ENCODE measurements around the gene SVBP. TPM values are rescaled to one million over a fixed set of nuclear protein-coding genes. Genes with fewer than 3 reads are reported as not detected.

Gene SVBP
- total and polyA plus RNA-seq, 2 donors (not counting 1 experiment from before 2014, with no cell fraction given), result 12.6 to 21.9 TPM

- Histone ChIP-seq H3K27me3 (replicated peaks in 1 of 4; ENCODE audit: control extremely low read depth in 1 of 4, control insufficient read depth in 3 of 4, insufficient read depth in 4 of 4, low read length in 3 of 4) (no peaks in the 10 kb centered on the region), H3K9ac (ENCODE audit: low read length) (no peak overlapping the region), H3K79me2 (ENCODE audit: control insufficient read depth, insufficient read depth, low read length) (peaks cover 4% of the 10 kb centered on the region), H3K27ac (ENCODE audit: low read length in 2 of 2) (no peak overlapping the region), H3K4me1 (ENCODE audit: control insufficient read depth in 2 of 2, insufficient read depth in 2 of 2, low read length in 2 of 2) (no peaks in the 10 kb centered on the region), H3K9me3 (ENCODE audit: control extremely low read depth in 1 of 3, control insufficient read depth in 2 of 3, insufficient read depth in 1 of 3, low read length in 2 of 3) (no peaks in the 10 kb centered on the region), H3K4me2 (replicated peaks; ENCODE audit: low read depth, low read length, poor library complexity, severe bottlenecking) (no peak overlapping the region), H4K20me1 (ENCODE audit: control insufficient read depth, insufficient read depth, low read length, poor library complexity, severe bottlenecking) (no peaks in the 10 kb centered on the region), H3K4me3 (ENCODE audit: control extremely low read depth in 1 of 5, extremely low read depth in 1 of 5, insufficient read depth in 1 of 5, low read depth in 2 of 5, low read length in 4 of 5) (no peak overlapping the region), H3K36me3 (replicated peaks in 1 of 2; ENCODE audit: control extremely low read depth in 1 of 2, control insufficient read depth in 1 of 2, extremely low read depth in 1 of 2, insufficient read depth in 2 of 2, low read length in 1 of 2) (no peaks in the 10 kb centered on the region), H2AFZ (ENCODE audit: insufficient read depth, low read depth, low read length, poor library complexity, severe bottlenecking) (no peak overlapping the region)
- ATAC-seq (ENCODE audit: low read depth), result no peak
- TF ChIP-seq EZH2 (IDR thresholded peaks at IDR 0.05; ENCODE audit: borderline replicate concordance, insufficient read depth, low read depth, low read length, poor library complexity, severe bottlenecking) (no peak), CTCF (IDR thresholded peaks at IDR 0.05) (no peak)
- intact Hi-C loops (cut with micrococcal nuclease), result no loop called here
- no peaks in the 10 kb centered on the region for H3K27me3 Mint-ChIP-seq
- 96% methylated on average over 4 of the region's 4 CpGs for WGBS (ENCODE audit: insufficient coverage)
- no peak overlapping the region for H3K27ac Mint-ChIP-seq
- no peak overlapping the region for H3K4me3 Mint-ChIP-seq
- POLR2A ChIA-PET, result no interaction called here
- no peaks in the 10 kb centered on the region for H3K4me1 Mint-ChIP-seq
- H3K9me3 Mint-ChIP-seq (ENCODE audit: insufficient read depth), result no peaks in the 10 kb centered on the region
- DNase-seq, result no peak
- CTCF ChIA-PET, result interaction anchor here (0.9 kb wide), 1 partner anchor 89 kb away, joined by 3 read pairs; no protein-coding TSS in a partner anchor
Observed at GRCh38 chr1:42824481-42825035, 7.4 kb upstream of the SVBP start.

- Histone ChIP-seq H4K20me1 (ENCODE audit: control insufficient read depth, insufficient read depth, low read length, poor library complexity, severe bottlenecking) (no peaks in the 10 kb centered on the region), H3K27ac (ENCODE audit: low read length in 2 of 2) (no peak overlapping the region), H3K27me3 (replicated peaks in 1 of 4; ENCODE audit: control extremely low read depth in 1 of 4, control insufficient read depth in 3 of 4, insufficient read depth in 4 of 4, low read length in 3 of 4) (no peaks in the 10 kb centered on the region), H3K4me1 (ENCODE audit: control insufficient read depth in 2 of 2, insufficient read depth in 2 of 2, low read length in 2 of 2) (no peaks in the 10 kb centered on the region), H3K9ac (ENCODE audit: low read length) (no peak overlapping the region), H3K9me3 (ENCODE audit: control extremely low read depth in 1 of 3, control insufficient read depth in 2 of 3, insufficient read depth in 1 of 3, low read length in 2 of 3) (no peaks in the 10 kb centered on the region), H3K79me2 (ENCODE audit: control insufficient read depth, insufficient read depth, low read length) (peaks cover 7% of the 10 kb centered on the region), H3K4me3 (ENCODE audit: control extremely low read depth in 1 of 5, extremely low read depth in 1 of 5, insufficient read depth in 1 of 5, low read depth in 2 of 5, low read length in 4 of 5) (no peak overlapping the region), H2AFZ (ENCODE audit: insufficient read depth, low read depth, low read length, poor library complexity, severe bottlenecking) (no peak overlapping the region), H3K36me3 (replicated peaks in 1 of 2; ENCODE audit: control extremely low read depth in 1 of 2, control insufficient read depth in 1 of 2, extremely low read depth in 1 of 2, insufficient read depth in 2 of 2, low read length in 1 of 2) (no peaks in the 10 kb centered on the region), H3K4me2 (replicated peaks; ENCODE audit: low read depth, low read length, poor library complexity, severe bottlenecking) (no peak overlapping the region)
- no peak for DNase-seq
- ChIA-PET CTCF (interaction anchor here (0.6 to 1.3 kb wide), 2 partner anchors 24 to 132 kb away, joined by 3 read pairs; partner anchors contain the start of gene ZNF691), POLR2A (no interaction called here)
- WGBS (ENCODE audit: insufficient coverage), result no CpG with 5 or more reads among the region's 2 CpGs
- intact Hi-C loops (cut with micrococcal nuclease), result no loop called here
- Mint-ChIP-seq H3K9me3 (ENCODE audit: insufficient read depth) (no peaks in the 10 kb centered on the region), H3K27me3 (no peaks in the 10 kb centered on the region), H3K27ac (no peak overlapping the region), H3K4me1 (peaks cover 3% of the 10 kb centered on the region), H3K4me3 (no peak overlapping the region)
- no peak for TF ChIP-seq CTCF (IDR thresholded peaks at IDR 0.05)
- ATAC-seq (ENCODE audit: low read depth), result no peak
Observed at GRCh38 chr1:42822800-42823392, 5.7 kb upstream of the SVBP start.
